Gastrocnemius medialis (tissue), 4 donors: Measurements from ENCODE around the gene PRKACG. TPM values are rescaled to one million over a fixed set of nuclear protein-coding genes. Genes with fewer than 3 reads are reported as not detected.

Experiments used
- ATAC-seq, 2 donors: fragments of 150-250 bp; one replicate each; pipeline ENCODE4 v1.9.1; 2016
- DNase-seq, 2 donors: peaks; one replicate each; pipeline ENCODE4 v3.0.0-alpha.2; 2019
- H3K27ac ChIP-seq, 4 donors: fragments of 200-600 bp; sonication (generic); 1 replicate in 1 of 4; 2 replicates in 3 of 4; pipeline ENCODE4 v1.5.1; 2016 to 2018; ENCODE audit warnings: mild to moderate bottlenecking in 2 of 4, moderate library complexity in 1 of 4
- H3K27me3 ChIP-seq, 3 donors: fragments of 200-600 bp; sonication (generic) in 2 of 3; 1 replicate in 1 of 3; 2 replicates in 2 of 3; pipeline versions ENCODE4 v1.5.1 to v1.6.0; 2016 to 2019; ENCODE audit warnings: mild to moderate bottlenecking in 1 of 3, moderate library complexity in 1 of 3
- H3K36me3 ChIP-seq, 2 donors: fragments of 200-600 bp; sonication (generic) in 1 of 2; one replicate each; pipeline ENCODE4 v1.5.1; 2017 to 2018
- H3K4me1 ChIP-seq, 2 donors: fragments of 200-600 bp; sonication (generic) in 1 of 2; one replicate each; pipeline ENCODE4 v1.5.1; 2016 to 2017; ENCODE audit warnings: mild to moderate bottlenecking in 2 of 2
- H3K4me3 ChIP-seq, 4 donors: fragments of 200-600 bp; sonication (generic) in 3 of 4; 1 replicate in 1 of 4; 2 replicates in 3 of 4; pipeline ENCODE4 v1.5.1; 2016 to 2019; ENCODE audit warnings: mild to moderate bottlenecking in 2 of 4
- H3K9me3 ChIP-seq, 3 donors: fragments of 200-600 bp; sonication (generic) in 2 of 3; 1 replicate in 1 of 3; 2 replicates in 2 of 3; pipeline ENCODE4 v1.5.1; 2016 to 2019
- POLR2A ChIP-seq, 2 donors: fragments of 450-650 bp; IDR thresholded peaks; one replicate each; pipeline ENCODE4 v1.6.1; 2017; ENCODE audit warnings: antibody characterized with exemption in 2 of 2, mild to moderate bottlenecking in 2 of 2, moderate library complexity in 2 of 2
- in situ Hi-C, 4 donors: fragments of 200-750 bp; cut with MboI; loops; one replicate each; pipeline versions ENCODE4 v1.15.0 to v1.8.0; 2017; ENCODE audit warnings: low sequenced_read_pairs in 4 of 4
- intact Hi-C: fragments of 100-400 bp; cut with DNase I; formaldehyde crosslinking; loops from one replicate; pipeline ENCODE4 v1.15.1; 2023; ENCODE audit warnings: low total_unique reads
- total RNA-seq, 4 donors: library from RNA; depleted of rRNA; stranded (reverse); fragments of >200 nt; gene quantifications; one replicate each; pipeline versions ENCODE4 v1.1.0 to v1.2.3, GENCODE V29; 2016
- TF ChIP-seq, protein P1 (sequence below), 5 experiments: fragments of 450-650 bp in 3 of 5; fragments of 200-600 bp in 2 of 5; sonication (generic) in 2 of 5; IDR thresholded peaks in 4 of 5; conservative IDR thresholded peaks in 1 of 5; 1 replicate in 4 of 5; 2 replicates in 1 of 5; pipeline ENCODE4 v1.5.1; 2016 to 2019; ENCODE audit warnings: antibody characterized with exemption in 5 of 5, mild to moderate bottlenecking in 3 of 5, moderate library complexity in 3 of 5

Gene PRKACG
- total RNA-seq, 4 donors from 2014 or later, result not detected

DNA sequence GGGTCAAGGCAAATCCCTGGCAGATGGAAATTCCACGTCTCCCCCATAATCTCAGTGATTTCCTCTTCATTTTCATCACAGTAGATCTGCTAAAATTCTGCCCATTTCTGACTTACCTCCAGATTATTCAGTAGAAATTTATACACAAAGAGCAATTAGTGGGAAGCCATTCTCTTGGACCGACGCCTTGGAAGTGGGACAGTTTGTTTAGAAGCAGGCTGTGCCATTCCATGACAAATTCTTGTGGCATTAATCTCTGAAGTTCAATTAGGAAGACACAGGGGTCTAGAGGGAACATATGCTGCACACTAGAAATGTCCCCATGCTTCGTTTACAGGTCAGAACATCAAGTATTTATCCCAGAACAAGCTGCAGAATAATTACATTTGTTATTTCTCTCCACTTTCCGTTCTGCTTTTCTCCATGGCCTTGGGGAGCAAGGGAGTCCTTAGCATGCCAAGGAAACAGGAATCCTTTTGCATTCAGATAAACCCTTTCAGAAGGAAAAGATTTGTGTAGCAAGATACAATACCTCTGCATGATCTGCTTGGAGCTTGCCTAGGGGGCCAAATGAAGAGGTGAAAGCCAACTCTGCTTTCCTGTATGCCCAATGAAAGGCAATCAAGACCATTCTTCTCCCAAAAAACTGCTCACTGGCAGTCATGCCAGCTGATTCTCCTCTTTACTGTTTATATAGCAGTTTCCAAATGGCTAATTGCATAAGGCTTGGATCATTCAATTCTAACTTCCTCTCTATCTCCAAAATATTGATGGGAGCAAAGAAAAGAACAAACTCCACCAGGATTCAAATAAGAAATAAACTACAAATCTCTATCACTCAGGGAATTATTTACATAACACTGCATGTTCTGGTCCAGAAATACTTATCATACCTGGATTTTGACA is 2.5 kb upstream of the PRKACG start:
- Histone ChIP-seq H3K27me3 (no peaks in the 10 kb centered on the region), H3K9me3 (no peaks in the 10 kb centered on the region), H3K36me3 (no peaks in the 10 kb centered on the region), H3K27ac (no peak overlapping the region), H3K4me1 (no peaks in the 10 kb centered on the region), H3K4me3 (no peak overlapping the region)
- ATAC-seq (no peak), DNase-seq (no peak)
- TF ChIP-seq POLR2A (IDR thresholded peaks at IDR 0.05), result no peak
- TF ChIP-seq, protein P1, sequence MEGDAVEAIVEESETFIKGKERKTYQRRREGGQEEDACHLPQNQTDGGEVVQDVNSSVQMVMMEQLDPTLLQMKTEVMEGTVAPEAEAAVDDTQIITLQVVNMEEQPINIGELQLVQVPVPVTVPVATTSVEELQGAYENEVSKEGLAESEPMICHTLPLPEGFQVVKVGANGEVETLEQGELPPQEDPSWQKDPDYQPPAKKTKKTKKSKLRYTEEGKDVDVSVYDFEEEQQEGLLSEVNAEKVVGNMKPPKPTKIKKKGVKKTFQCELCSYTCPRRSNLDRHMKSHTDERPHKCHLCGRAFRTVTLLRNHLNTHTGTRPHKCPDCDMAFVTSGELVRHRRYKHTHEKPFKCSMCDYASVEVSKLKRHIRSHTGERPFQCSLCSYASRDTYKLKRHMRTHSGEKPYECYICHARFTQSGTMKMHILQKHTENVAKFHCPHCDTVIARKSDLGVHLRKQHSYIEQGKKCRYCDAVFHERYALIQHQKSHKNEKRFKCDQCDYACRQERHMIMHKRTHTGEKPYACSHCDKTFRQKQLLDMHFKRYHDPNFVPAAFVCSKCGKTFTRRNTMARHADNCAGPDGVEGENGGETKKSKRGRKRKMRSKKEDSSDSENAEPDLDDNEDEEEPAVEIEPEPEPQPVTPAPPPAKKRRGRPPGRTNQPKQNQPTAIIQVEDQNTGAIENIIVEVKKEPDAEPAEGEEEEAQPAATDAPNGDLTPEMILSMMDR (IDR thresholded peaks at IDR 0.05 in 4 of 5, conservative IDR thresholded peaks at IDR 0.05 in 1 of 5), result no peak
- in situ Hi-C loops, result no loop called here
- intact Hi-C loops, result no loop called here

DNA sequence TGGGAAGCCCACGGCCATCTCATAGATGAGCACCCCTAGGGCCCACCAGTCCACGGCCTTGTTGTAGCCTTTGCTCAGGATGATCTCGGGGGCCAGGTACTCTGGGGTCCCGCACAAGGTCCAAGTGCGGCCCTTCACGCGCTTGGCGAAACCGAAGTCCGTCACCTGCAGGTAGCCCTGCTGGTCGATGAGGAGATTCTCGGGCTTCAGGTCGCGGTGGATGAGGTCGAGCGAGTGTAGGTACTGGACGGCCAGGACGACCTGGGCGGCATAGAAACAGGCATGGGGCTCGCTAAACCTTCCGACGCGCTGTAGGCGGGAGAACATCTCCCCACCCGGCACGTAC is 558 bp downstream of the PRKACG start:
- in situ Hi-C loops (no loop called here), intact Hi-C loops (no loop called here)
- no peak overlapping the region for H3K4me3 ChIP-seq
- no peak overlapping the region for H3K27ac ChIP-seq
- ATAC-seq (no peak), DNase-seq (no peak)
- TF ChIP-seq, protein P1 (IDR thresholded peaks at IDR 0.05 in 4 of 5, conservative IDR thresholded peaks at IDR 0.05 in 1 of 5), result no peak
- TF ChIP-seq POLR2A (IDR thresholded peaks at IDR 0.05), result no peak
- no peaks in the 10 kb centered on the region for H3K4me1 ChIP-seq
- H3K36me3 ChIP-seq, result no peaks in the 10 kb centered on the region
- no peaks in the 10 kb centered on the region for H3K27me3 ChIP-seq
- H3K9me3 ChIP-seq, result no peaks in the 10 kb centered on the region

DNA sequence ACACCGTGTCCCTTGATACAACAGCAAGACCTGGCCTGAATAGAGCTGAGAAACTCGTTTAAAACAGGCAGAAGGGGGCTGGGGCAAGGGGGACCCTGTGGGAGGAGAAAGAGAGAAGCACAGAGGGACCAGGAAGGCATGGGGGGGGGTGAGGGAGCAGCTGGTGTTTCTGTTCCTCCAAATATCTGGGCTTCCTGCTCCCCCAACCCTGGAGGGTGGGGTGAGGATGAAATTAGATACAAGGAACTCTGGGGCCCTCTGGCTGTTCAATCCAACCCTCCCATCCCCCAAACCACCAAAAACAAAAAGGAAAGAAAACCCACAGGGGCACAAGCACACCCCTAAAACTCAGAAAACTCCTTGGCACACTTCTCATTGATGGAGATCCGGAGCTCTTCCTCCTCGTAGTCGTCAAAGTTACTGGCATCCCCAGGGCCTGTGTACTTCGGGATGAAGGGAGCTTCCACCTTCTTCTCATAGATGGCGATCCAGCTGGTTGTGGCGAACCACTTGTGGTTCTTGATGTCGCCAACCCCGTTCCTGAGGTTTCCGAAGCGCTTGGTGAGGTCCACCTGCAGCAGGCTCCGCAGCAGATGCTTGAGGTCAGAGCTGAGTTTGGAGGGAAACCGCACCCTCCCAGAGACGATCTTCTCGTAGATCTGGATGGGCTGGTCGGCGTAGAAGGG is 1.1 kb downstream of the PRKACG start:
- TF ChIP-seq, protein P1 (IDR thresholded peaks at IDR 0.05 in 4 of 5, conservative IDR thresholded peaks at IDR 0.05 in 1 of 5), result no peak
- no peak for TF ChIP-seq POLR2A (IDR thresholded peaks at IDR 0.05)
- H3K27me3 ChIP-seq, result no peaks in the 10 kb centered on the region
- ATAC-seq (no peak), DNase-seq (no peak)
- no peaks in the 10 kb centered on the region for H3K36me3 ChIP-seq
- H3K27ac ChIP-seq, result no peak overlapping the region
- in situ Hi-C loops, result no loop called here
- no peak overlapping the region for H3K4me3 ChIP-seq
- H3K4me1 ChIP-seq, result no peaks in the 10 kb centered on the region
- intact Hi-C loops, result no loop called here
- H3K9me3 ChIP-seq, result no peaks in the 10 kb centered on the region

DNA sequence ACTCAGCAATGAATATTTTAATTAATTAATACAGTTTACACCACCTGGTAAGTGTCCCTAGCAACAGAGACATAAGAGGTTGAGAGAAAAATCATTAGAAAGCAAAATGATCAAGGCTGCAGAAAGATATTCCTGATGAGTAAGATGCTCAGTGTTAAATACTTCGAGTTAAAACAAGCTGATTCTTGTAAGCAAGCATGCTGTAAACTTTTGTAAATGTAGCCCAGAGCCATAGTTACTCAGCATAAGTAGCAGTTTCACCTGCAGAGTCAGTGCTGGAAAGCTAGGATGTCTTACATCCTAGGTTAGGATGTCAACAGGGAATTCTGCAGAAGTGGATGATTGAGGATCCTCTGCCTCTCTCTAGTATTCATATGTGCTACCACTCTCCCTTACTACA is 4.2 kb downstream of the PRKACG start:
- no peaks in the 10 kb centered on the region for H3K4me1 ChIP-seq
- no peak for DNase-seq
- H3K27me3 ChIP-seq, result no peaks in the 10 kb centered on the region
- no peaks in the 10 kb centered on the region for H3K36me3 ChIP-seq
- in situ Hi-C loops (loop anchor here in 1 of 4 donors (10.0 kb wide), 1 partner anchor 425 kb away; no protein-coding TSS in a partner anchor), intact Hi-C loops (no loop called here)
- no peak for TF ChIP-seq POLR2A (IDR thresholded peaks at IDR 0.05)
- TF ChIP-seq, protein P1 (IDR thresholded peaks at IDR 0.05 in 4 of 5, conservative IDR thresholded peaks at IDR 0.05 in 1 of 5), result no peak
- ATAC-seq, result no peak
- no peak overlapping the region for H3K4me3 ChIP-seq
- H3K9me3 ChIP-seq, result no peaks in the 10 kb centered on the region
- H3K27ac ChIP-seq, result no peak overlapping the region
